ENCODE data around the gene CCR5. TPM values are rescaled to one million over a fixed set of nuclear protein-coding genes. Genes with fewer than 3 reads are reported as not detected.

CCR5 gene
- total and polyA plus RNA-seq, 9 of the 15 experiments (the other 6 are each of a cell fraction or from before 2014, with no cell fraction given): not detected

DNA sequence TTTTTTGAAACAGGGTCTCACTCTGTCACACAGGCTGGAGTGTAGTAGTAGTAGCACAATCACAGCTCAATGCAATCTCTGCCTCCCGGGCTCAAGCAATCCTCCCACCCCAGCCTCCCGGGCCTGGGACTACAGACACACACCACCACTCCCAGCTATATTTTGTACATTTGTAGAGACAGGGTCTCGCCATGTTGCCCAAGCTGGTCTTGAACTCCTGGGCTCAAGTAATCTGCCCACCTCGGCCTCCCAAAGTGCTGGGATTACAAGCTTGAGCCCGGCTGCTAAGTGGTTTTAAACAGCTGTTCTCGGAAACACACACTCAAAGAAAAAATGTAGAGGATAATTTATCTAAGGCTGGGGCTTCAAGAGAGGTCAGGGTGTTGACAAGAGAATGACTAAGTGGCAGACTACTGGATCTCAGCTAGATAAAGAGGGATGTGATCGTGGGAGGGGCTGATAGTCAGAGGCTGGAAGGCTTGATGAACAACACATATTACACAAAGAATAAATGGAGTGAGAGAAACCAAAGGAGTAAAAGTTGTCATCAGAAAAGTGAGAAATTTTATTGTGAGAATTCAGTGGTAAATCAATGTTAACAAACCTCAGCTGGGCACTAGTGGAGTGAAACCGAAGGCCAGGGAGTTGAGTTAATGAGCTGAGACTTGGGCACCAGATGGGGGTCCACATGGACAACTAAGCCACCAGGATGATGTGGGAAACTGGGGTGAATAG, 29.4 kb downstream of the CCR5 start (continued):
- TF ChIP-seq CXXC5 (CRISPR knock-in tag; IDR thresholded peaks at IDR 0.05) (peak; percentile 64; the same call in 1 of the 2 replicates), SMC3 (conservative IDR thresholded peaks at IDR 0.05; ENCODE audit: insufficient read depth, low read depth, low read length) (no peak), GATA2 (CRISPR knock-in tag; IDR thresholded peaks at IDR 0.05) (peak; percentile 93), TRIM24 (IDR thresholded peaks at IDR 0.05) (peak; percentile 45 to 80; a peak in 2 of 4 replicates), ESRRB (CRISPR knock-in tag; IDR thresholded peaks at IDR 0.05; ENCODE audit: borderline replicate concordance) (no peak), ZNF253 (CRISPR knock-in tag; conservative IDR thresholded peaks at IDR 0.05) (no peak), FOXA1 (IDR thresholded peaks at IDR 0.05; ENCODE audit: borderline replicate concordance) (no peak), KLF6 (CRISPR knock-in tag; IDR thresholded peaks at IDR 0.05; ENCODE audit: borderline replicate concordance) (0 out of 2 replicates have a peak, but pooled peaks have one; percentile 2), SETDB1 (IDR thresholded peaks at IDR 0.05; ENCODE audit: low read length) (no peak), SMAD4 (CRISPR knock-in tag; conservative IDR thresholded peaks at IDR 0.05) (peak; percentile 93), SOX6 (IDR thresholded peaks at IDR 0.05) (peak; percentile 88), CBFA2T2 (conservative IDR thresholded peaks at IDR 0.05) (peak; percentile 88), MIER1 (IDR thresholded peaks at IDR 0.05; ENCODE audit: low read depth) (no peak), ATF1 (CRISPR knock-in tag; IDR thresholded peaks at IDR 0.05) (no peak), ATF1 (tag; IDR thresholded peaks at IDR 0.05) (peak; percentile 68), ETV1 (tag; conservative IDR thresholded peaks at IDR 0.05; ENCODE audit: low read depth) (no peak; the same call in 1 of the 2 replicates), POLR3A (IDR thresholded peaks at IDR 0.05; ENCODE audit: borderline replicate concordance, extremely low read depth, insufficient read depth, insufficient read length) (no peak), FOXK1 (CRISPR knock-in tag; IDR thresholded peaks at IDR 0.05; ENCODE audit: borderline replicate concordance) (no peak), ZNF217 (CRISPR knock-in tag; IDR thresholded peaks at IDR 0.05) (no peak), CAMTA2 (CRISPR knock-in tag; conservative IDR thresholded peaks at IDR 0.05) (no peak), L3MBTL2 (IDR thresholded peaks at IDR 0.05) (peak; percentile 23; the same call in 1 of the 2 replicates), MAFF (IDR thresholded peaks at IDR 0.05; ENCODE audit: low read length) (peak; percentile 67), HMGN3 (IDR thresholded peaks at IDR 0.05; ENCODE audit: borderline replicate concordance, extremely low read depth, insufficient read length, low read depth, low read length) (peak; percentile 57), MAFG (tag; conservative IDR thresholded peaks at IDR 0.05) (peak; percentile 76), SIN3A (IDR thresholded peaks at IDR 0.05; ENCODE audit: borderline replicate concordance in 2 of 2, control insufficient read depth in 1 of 2, low read depth in 2 of 2, low read length in 2 of 2) (no peak), ZKSCAN3 (CRISPR knock-in tag; IDR thresholded peaks at IDR 0.05) (no peak), RBM39 (optimal IDR thresholded peaks at IDR 0.05; ENCODE audit: low read depth, low read length) (no peak)
- TF ChIP-seq, protein P1, sequence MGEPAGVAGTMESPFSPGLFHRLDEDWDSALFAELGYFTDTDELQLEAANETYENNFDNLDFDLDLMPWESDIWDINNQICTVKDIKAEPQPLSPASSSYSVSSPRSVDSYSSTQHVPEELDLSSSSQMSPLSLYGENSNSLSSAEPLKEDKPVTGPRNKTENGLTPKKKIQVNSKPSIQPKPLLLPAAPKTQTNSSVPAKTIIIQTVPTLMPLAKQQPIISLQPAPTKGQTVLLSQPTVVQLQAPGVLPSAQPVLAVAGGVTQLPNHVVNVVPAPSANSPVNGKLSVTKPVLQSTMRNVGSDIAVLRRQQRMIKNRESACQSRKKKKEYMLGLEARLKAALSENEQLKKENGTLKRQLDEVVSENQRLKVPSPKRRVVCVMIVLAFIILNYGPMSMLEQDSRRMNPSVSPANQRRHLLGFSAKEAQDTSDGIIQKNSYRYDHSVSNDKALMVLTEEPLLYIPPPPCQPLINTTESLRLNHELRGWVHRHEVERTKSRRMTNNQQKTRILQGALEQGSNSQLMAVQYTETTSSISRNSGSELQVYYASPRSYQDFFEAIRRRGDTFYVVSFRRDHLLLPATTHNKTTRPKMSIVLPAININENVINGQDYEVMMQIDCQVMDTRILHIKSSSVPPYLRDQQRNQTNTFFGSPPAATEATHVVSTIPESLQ (CRISPR knock-in tag; IDR thresholded peaks at IDR 0.05): peak; percentile 49; the same call in 1 of the 2 replicates
- TF ChIP-seq, protein P2, sequence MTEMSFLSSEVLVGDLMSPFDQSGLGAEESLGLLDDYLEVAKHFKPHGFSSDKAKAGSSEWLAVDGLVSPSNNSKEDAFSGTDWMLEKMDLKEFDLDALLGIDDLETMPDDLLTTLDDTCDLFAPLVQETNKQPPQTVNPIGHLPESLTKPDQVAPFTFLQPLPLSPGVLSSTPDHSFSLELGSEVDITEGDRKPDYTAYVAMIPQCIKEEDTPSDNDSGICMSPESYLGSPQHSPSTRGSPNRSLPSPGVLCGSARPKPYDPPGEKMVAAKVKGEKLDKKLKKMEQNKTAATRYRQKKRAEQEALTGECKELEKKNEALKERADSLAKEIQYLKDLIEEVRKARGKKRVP (CRISPR knock-in tag; IDR thresholded peaks at IDR 0.05): peak; percentile 62; the same call in 1 of the 2 replicates

All from K562 (cell line).